GM12875 (cell line): Measurements from ENCODE around the gene LASP1NB.

Experiments
- H3K4me3 ChIP-seq: one replicate; pipeline ENCODE4 v1.5.1; 2011; ENCODE audit warnings: low read depth, low read length, control low read depth
- CTCF ChIP-seq: IDR thresholded peaks from 2 replicates; pipeline ENCODE4 v1.5.1; 2011; ENCODE audit warnings: low read depth, mild to moderate bottlenecking, control low read depth, inconsistent platforms, low read length, moderate library complexity, borderline replicate concordance; ENCODE audit not compliant: insufficient read depth

LASP1NB gene

GRCh38 chr17:38925263-38925995, at the start of gene LASP1NB:
Gene LASP1NB, plus strand, starts transcription at chr17:38925614.
- TF ChIP-seq CTCF: no peak
- no peak within 1 kb of the TSS for H3K4me3 ChIP-seq

GRCh38 chr17:38877130-38877851, 48.1 kb upstream of the LASP1NB start:
- TF ChIP-seq CTCF: no peak
- no peak overlapping the region for H3K4me3 ChIP-seq

GRCh38 chr17:38879878-38880665, 45.3 kb upstream of the LASP1NB start:
- TF ChIP-seq CTCF: no peak
- H3K4me3 ChIP-seq: no peak overlapping the region

GRCh38 chr17:38881600-38882191, 43.7 kb upstream of the LASP1NB start:
- no peak overlapping the region for H3K4me3 ChIP-seq
- no peak for TF ChIP-seq CTCF

- TF ChIP-seq CTCF: no peak
- H3K4me3 ChIP-seq: no peak overlapping the region
These were observed 42.5 kb upstream of the LASP1NB start for GRCh38 chr17:38882870-38883269.

- no peak for TF ChIP-seq CTCF
- no peak overlapping the region for H3K4me3 ChIP-seq
These were observed 41.6 kb upstream of the LASP1NB start for GRCh38 chr17:38883592-38884526.
